SHP77 treated with DMSO at 0.1 percent for 48 hours (cell line): ENCODE measurements around the gene NDUFA8.

Source experiments
- DNase-seq: peaks from one replicate; lab custom pipeline; 2025; lab: John Stamatoyannopoulos, UW

Gene NDUFA8

DNA sequence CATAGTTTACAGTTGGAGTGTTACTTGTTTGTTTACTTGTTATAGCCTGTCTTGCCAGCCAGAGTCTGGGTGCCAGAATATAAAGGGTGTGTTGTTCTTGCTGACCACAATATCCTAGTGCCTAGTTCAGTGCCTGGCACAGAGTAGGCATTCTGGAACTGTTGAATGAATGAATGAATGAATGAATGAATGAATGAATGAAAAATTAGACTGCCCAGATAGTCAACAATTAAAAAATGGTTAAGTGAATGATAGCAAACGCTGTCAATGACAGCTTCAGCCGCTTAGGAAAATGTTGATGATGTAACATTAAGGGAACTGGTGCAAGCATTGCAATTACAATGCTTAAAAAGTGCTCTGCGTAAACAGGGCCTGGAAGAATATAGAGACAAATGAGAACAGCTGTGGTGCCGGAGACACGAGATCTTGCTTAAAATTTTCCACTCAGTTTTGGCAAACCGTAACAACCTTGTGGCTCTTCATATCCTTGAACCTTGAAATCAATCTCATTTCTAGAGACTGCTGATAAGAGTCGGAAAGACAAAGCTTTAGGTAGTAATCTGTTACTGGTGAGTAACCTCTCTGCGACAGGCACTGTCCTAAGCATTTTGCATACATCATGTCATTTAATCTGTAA, 61.8 kb downstream of the NDUFA8 start:
- no peak for DNase-seq

DNA sequence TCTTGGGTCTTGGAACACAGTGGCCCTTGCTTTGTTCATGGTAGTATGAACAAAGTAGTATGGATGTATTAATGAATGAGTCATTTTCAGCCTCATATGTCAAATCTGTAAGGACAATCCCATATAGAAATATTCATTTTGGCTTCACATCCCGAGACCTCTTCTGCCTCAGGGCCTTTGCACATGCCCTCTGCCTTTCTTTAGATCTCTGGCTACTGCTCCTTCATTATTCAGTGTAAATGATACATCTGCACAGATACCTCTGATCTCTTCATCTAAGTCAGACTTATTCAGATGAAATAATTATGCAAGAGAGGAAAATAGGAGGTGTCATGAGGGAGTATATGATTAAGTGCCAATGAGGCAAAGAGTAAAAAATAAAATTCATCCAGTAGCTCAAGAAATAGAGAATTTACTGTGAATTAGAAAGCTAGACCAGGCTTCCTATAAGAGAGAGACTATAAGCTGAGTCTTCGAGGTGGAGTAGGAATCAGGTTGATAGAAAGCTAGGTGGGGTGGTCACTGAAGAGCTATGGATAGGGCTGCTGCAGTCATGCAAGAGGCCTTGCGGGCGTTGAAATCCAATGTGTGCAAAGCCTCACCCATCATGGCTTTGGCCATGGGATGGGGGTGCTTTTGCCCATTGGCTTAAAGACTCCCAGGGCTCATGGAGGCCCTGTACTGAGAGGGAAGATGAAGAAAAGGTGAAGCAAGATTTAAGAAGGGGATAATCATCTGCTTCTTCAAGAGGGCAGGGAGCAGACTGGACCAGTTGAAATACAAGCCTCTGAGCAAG, 62.8 kb downstream of the NDUFA8 start:
- DNase-seq = no peak

DNA sequence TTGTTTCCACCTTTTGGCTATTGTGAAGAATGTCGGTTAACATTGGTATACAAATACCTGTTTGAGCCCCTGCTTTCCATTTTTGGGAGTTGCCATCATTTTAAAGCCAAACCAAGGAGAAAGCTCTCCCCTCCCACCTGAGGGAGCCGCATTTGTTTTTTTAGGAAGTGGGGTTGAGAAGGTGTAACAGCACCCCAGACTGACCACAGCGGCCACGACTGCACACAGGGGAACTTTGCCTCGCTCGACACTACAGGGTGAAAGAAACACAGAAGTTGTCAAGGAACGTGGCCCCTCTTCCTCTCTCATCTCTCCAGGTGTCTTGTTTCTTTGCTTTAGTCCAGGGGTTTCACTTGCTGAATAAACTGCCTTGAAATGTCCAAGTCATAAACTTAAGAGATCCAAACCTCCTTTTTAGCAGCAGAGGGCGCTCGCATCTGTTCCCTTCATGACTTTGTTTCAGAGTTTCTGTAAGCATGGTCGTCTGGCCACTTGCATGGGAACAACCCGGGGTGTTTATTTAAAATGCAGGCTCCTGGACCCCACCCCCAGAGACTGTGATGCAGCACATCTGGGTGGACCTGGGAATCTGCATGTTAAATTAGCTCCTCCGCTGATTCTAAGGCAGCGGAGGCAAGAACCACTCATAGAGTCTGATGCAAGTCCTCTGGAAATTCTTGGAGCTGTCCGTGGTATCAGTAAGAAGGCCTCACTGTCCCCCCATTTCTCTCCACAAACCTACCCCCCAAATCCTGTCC, 64.4 kb downstream of the NDUFA8 start:
- DNase-seq = peak; percentile 29
